Activated CD4-positive, alpha-beta memory T cell treated with anti-CD3 and anti-CD28 coated beads, Interleukin-2, amount 10 ng/mL, durations not matched to agents 7 days and 5 days (primary cell): ENCODE measurements around the gene RNF10. TPM values are rescaled to one million over a fixed set of nuclear protein-coding genes. Genes with fewer than 3 reads are reported as not detected.
A peak's percentile ranks its signal among the peaks of the same experiment; 100 is the strongest.

ENCODE experiments used
- CTCF ChIA-PET: fragments of 350-600 bp; sonication (Branson Sonifier 250); formaldehyde crosslinking; loops from one replicate; lab custom pipeline; 2021; ENCODE audit warnings: antibody characterized with exemption, inconsistent platforms; lab: Charles Lee
- POLR2A ChIA-PET: fragments of 350-600 bp; sonication (Branson Sonifier 250); formaldehyde crosslinking; loops from one replicate; lab custom pipeline; 2021; ENCODE audit warnings: antibody characterized with exemption; lab: Charles Lee
- DNase-seq: peaks from one replicate; pipeline ENCODE4 v3.0.0-alpha.2; 2020
- H3K27ac Mint-ChIP-seq: one replicate; pipeline ENCODE4 v1.8.0; 2021; ENCODE audit warnings: mild to moderate bottlenecking, mixed read lengths
- H3K27me3 Mint-ChIP-seq: one replicate; pipeline ENCODE4 v1.8.0; 2021; ENCODE audit warnings: mixed read lengths
- H3K36me3 Mint-ChIP-seq: one replicate; pipeline ENCODE4 v1.8.0; 2021; ENCODE audit warnings: low read depth, mixed read lengths
- H3K4me1 Mint-ChIP-seq: one replicate; pipeline ENCODE4 v1.8.0; 2021; ENCODE audit warnings: mixed read lengths
- H3K4me3 Mint-ChIP-seq: one replicate; pipeline ENCODE4 v1.8.0; 2021; ENCODE audit warnings: mild to moderate bottlenecking, mixed read lengths
- H3K9me3 Mint-ChIP-seq: one replicate; pipeline ENCODE4 v1.8.0; 2021; ENCODE audit warnings: mixed read lengths
- total RNA-seq, 2 experiments: library from RNA; stranded (reverse); gene quantifications; one replicate each; pipeline ENCODE4 v1.2.3, GENCODE V29; 2021

Gene RNF10
- total RNA-seq, 2 experiments from 2014 or later: 225 to 229 TPM

DNA sequence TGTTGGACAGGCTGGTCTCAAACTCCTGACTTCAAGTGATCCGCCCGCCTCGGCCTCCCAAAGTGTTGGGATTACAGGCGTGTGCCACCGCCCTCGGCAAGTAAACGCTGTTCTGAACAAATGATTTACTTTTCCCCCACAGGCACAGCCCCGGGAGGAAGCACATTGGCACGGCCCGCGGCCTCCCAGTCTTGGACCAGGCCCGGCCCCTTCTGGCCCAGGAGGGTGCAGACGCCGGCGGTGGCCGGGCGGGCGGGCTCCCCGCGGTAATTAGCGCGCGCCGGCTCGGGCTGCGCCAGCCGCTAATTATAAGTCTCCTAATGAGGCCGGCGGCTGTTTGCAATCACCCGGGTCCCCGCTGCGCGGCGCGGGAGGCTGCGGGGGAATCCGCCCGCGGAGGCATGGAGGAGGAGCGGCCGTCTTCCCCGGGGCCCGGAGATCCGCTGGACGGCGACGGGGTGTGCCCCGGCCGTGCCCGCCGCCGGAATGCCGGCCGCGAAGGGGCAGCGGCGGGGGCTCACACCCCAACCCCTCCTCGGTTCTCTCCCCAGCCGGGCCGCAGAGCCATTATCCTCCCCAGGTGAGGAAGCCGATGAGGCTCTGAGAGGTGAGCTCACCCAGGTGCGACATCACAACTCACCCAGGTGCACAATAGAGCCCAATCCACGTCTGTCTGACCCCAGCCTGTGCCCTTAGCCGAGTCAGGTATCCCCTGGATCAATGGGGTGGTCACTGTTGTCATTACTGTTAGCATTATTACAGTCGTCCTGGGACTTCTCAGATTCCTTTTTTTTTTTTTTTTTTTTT, 50.4 kb downstream of the RNF10 start:
- peaks cover 11% of the 10 kb centered on the region for H3K36me3 Mint-ChIP-seq
- peak; percentile 63 for DNase-seq
- H3K4me1 Mint-ChIP-seq: peaks cover 39% of the 10 kb centered on the region
- peaks cover 17% of the 10 kb centered on the region for H3K27me3 Mint-ChIP-seq
- H3K9me3 Mint-ChIP-seq: no peaks in the 10 kb centered on the region
- peak overlapping the region; percentile 55 for H3K4me3 Mint-ChIP-seq
- ChIA-PET CTCF (interaction anchor here (0.7 to 6.7 kb wide), 5 partner anchors 55 to 511 kb away, joined by 3 to 79 read pairs (median 5); no protein-coding TSS in a partner anchor), POLR2A (interaction anchor here (1.2 kb wide), 1 partner anchor 387 kb away, joined by 3 read pairs; no protein-coding TSS in a partner anchor)
- no peak overlapping the region for H3K27ac Mint-ChIP-seq

DNA sequence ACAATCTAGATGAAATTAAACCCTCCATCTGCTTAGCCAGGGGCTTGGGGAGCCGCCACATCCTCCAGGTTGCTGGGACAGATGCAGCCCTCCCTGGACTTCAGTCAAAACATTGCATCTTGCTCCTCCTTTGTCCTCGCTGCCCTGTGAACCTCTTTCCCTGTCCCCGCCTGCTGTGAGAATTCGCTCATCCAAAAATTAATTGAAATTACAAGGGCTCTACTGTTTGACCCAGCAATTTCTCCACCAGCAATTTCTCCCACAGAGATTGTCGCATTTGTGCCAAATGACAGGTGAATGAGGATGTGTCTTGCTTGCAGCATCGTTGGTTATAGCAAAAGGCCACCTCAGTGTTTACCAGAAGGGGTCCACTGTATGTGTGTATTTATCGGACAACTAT, 52.0 kb downstream of the RNF10 start:
- peaks cover under 1% of the 10 kb centered on the region for H3K36me3 Mint-ChIP-seq
- ChIA-PET CTCF (interaction anchor here (0.8 kb wide), 2 partner anchors 60 to 386 kb away, joined by 3 read pairs; no protein-coding TSS in a partner anchor), POLR2A (no interaction called here)
- DNase-seq: no peak
- no peak overlapping the region for H3K27ac Mint-ChIP-seq
- H3K9me3 Mint-ChIP-seq: no peaks in the 10 kb centered on the region
- H3K4me3 Mint-ChIP-seq: no peak overlapping the region
- H3K27me3 Mint-ChIP-seq: peaks cover 17% of the 10 kb centered on the region
- H3K4me1 Mint-ChIP-seq: peaks cover 24% of the 10 kb centered on the region

GRCh38 chr12:120586860-120587259, 52.7 kb downstream of the RNF10 start:
- no peaks in the 10 kb centered on the region for H3K36me3 Mint-ChIP-seq
- peaks cover 17% of the 10 kb centered on the region for H3K27me3 Mint-ChIP-seq
- no peak overlapping the region for H3K4me3 Mint-ChIP-seq
- DNase-seq: no peak
- CTCF ChIA-PET: interaction anchor here (0.6 to 0.8 kb wide), 3 partner anchors 60 to 385 kb away, joined by 3 read pairs; no protein-coding TSS in a partner anchor
- POLR2A ChIA-PET: no interaction called here
- H3K9me3 Mint-ChIP-seq: no peaks in the 10 kb centered on the region
- H3K4me1 Mint-ChIP-seq: peaks cover 18% of the 10 kb centered on the region
- no peak overlapping the region for H3K27ac Mint-ChIP-seq

- Mint-ChIP-seq H3K4me3 (no peak overlapping the region), H3K27me3 (peaks cover 17% of the 10 kb centered on the region), H3K27ac (no peak overlapping the region), H3K9me3 (no peaks in the 10 kb centered on the region), H3K4me1 (peaks cover 8% of the 10 kb centered on the region), H3K36me3 (no peaks in the 10 kb centered on the region)
- ChIA-PET POLR2A (no interaction called here), CTCF (interaction anchor here (0.7 to 1.3 kb wide), 2 partner anchors 383 to 725 kb away, joined by 3 read pairs; no protein-coding TSS in a partner anchor)
- DNase-seq: no peak
Measured at GRCh38 chr12:120588371-120588770, 54.2 kb downstream of the RNF10 start.

DNA sequence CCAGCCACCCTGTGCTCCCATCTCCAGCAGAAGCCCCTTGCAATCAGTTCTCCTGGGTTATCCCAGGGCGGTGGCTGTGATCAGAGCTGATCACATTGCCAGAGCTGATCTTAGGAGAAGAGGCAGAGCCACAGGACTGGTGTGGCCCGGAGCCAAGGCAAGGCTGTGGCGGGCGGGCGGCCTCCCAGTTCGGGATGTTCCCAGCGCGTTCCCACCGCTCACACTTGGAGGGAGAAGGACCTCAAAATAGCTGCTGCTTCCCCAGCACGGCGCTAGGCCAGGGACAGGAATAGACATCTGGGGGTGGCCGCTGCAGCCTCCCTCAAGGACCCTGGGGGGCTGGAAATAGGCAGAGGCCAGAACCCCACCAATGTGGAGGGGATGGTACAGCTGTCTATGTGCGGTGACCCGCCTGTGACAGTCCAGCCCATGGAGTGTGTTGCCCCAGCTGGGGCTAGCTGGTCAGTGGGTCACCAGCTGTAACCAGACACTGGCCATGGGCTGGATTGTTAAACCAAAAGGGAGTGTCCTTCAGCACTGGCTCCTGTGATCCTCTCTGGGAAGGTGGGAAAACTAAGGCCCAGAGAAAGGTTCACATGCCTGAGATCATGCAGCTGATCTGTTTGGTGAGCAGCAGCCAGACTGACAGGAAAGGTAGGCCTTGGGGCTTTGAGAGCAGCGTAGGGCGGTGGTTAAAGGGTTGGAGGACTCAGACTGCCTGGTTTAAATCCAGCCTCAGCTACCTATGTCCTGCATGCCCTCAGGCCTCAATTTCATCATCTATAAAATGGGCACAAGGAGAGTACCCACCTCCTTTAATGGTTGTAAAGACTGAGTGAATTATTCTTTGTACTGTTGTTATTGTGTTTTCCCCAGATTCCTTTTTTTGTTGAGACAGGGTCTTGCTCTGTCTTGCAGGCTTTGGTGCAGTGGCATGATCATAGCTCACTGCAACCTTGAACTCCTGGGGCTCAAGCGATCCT, 55.1 kb downstream of the RNF10 start:
- no peaks in the 10 kb centered on the region for H3K36me3 Mint-ChIP-seq
- H3K4me1 Mint-ChIP-seq: peaks cover 1% of the 10 kb centered on the region
- ChIA-PET CTCF (interaction anchor here (0.9 to 1.3 kb wide), 2 partner anchors 8 to 382 kb away, joined by 3 to 4 read pairs; partner anchors contain the start of gene POP5), POLR2A (no interaction called here)
- peaks cover 11% of the 10 kb centered on the region for H3K27me3 Mint-ChIP-seq
- no peaks in the 10 kb centered on the region for H3K9me3 Mint-ChIP-seq
- no peak overlapping the region for H3K27ac Mint-ChIP-seq
- no peak overlapping the region for H3K4me3 Mint-ChIP-seq
- DNase-seq: no peak

DNA sequence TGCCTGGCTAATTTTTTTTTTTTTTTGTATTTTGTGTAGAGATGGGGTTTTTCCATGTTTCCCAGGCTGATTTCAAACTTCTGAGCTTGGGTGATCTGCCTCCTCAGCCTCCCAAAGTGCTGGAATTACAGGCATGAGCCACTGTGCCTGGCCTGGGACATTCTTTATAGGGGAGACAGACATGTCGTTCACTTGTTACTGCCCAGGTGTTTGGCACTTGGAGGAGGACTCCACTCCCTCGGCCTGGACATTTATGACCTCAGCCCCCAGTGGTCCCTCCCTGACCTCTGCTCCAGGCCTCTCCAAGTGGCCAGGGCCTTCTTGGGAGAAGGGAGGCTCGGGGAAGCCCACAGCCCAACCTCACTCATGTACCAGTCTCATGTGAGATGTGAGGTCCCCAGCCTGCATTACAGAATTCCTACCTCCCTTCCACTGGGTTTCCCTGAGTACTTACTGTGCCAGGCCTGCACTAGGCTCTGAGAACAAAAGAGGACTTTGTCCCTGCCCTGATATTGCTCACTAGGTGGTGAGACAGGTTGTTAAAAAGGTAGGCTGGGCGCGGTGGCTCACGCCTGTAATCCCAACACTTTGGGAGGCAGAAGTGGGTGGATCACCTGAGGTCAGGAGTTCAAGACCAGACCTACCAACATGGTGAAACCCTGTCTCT, 56.7 kb downstream of the RNF10 start:
- ChIA-PET CTCF (no interaction called here), POLR2A (no interaction called here)
- Mint-ChIP-seq H3K4me1 (no peaks in the 10 kb centered on the region), H3K9me3 (no peaks in the 10 kb centered on the region), H3K36me3 (no peaks in the 10 kb centered on the region), H3K27me3 (peaks cover 8% of the 10 kb centered on the region), H3K4me3 (no peak overlapping the region), H3K27ac (no peak overlapping the region)
- DNase-seq: no peak

DNA sequence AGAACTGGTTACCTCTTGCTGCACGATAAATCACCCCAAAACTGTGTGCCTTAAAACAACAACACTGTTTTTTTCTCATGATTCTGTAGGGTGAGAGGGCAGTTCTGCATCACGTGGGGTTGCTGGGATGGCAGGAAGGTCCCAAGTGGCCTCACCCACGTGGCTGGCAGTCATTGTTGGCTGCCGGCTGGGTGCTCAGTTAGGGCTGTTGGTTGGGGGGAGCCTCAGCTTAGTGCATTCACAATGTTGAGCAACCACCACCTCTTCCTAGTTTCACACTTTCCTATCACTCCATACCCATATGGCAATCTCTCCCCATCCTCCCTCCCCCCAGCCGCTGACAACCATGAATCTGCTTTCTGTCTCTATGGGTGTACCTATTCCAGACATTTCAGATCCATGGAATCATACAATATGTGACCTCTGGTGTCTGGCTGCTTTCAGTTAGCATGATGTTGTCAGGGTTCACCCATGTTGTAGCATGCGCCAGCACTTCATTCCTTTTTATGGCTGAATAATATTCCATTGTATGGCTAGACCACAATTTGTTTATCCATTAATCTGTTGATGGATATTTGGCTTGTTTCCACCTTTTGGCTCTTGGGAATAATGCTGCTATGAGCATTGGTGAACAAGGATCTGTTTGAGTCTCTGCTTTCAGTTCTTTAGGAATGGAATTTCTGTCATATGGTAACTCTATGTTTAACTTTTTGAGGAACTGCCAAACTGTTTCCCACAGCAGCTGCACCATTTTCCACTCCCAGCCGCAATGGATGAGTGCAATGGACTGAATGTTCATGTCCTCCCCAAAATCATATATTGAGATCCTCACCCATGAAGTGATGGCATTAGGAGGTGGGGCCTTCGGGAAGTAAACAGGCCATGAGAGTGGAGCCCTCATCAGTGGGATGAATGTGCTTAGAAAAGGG, 58.2 kb downstream of the RNF10 start:
- no peaks in the 10 kb centered on the region for H3K36me3 Mint-ChIP-seq
- no peak overlapping the region for H3K4me3 Mint-ChIP-seq
- H3K4me1 Mint-ChIP-seq: no peaks in the 10 kb centered on the region
- CTCF ChIA-PET: no interaction called here
- H3K27me3 Mint-ChIP-seq: peaks cover 3% of the 10 kb centered on the region
- no peak for DNase-seq
- POLR2A ChIA-PET: interaction anchor here (1.1 kb wide), 1 partner anchor 11 kb away, joined by 4 read pairs; the partner anchor contains the start of gene POP5
- no peaks in the 10 kb centered on the region for H3K9me3 Mint-ChIP-seq
- no peak overlapping the region for H3K27ac Mint-ChIP-seq

- ChIA-PET CTCF (interaction anchor here (0.6 kb wide), 1 partner anchor 29 kb away, joined by 3 read pairs; no protein-coding TSS in a partner anchor), POLR2A (no interaction called here)
- DNase-seq: no peak
- Mint-ChIP-seq H3K4me1 (no peaks in the 10 kb centered on the region), H3K27ac (no peak overlapping the region), H3K9me3 (no peaks in the 10 kb centered on the region), H3K4me3 (no peak overlapping the region), H3K36me3 (no peaks in the 10 kb centered on the region), H3K27me3 (peaks cover 13% of the 10 kb centered on the region)
Measured at GRCh38 chr12:120596901-120597300, 62.7 kb downstream of the RNF10 start.

- no peak overlapping the region for H3K4me3 Mint-ChIP-seq
- no peak for DNase-seq
- H3K27ac Mint-ChIP-seq: no peak overlapping the region
- no peaks in the 10 kb centered on the region for H3K36me3 Mint-ChIP-seq
- H3K27me3 Mint-ChIP-seq: peaks cover 17% of the 10 kb centered on the region
- H3K9me3 Mint-ChIP-seq: no peaks in the 10 kb centered on the region
- POLR2A ChIA-PET: no interaction called here
- H3K4me1 Mint-ChIP-seq: no peaks in the 10 kb centered on the region
- CTCF ChIA-PET: interaction anchor here (1.1 kb wide), 1 partner anchor 51 kb away, joined by 3 read pairs; no protein-coding TSS in a partner anchor
Measured at GRCh38 chr12:120597861-120598260, 63.7 kb downstream of the RNF10 start.

- Mint-ChIP-seq H3K27ac (no peak overlapping the region), H3K9me3 (no peaks in the 10 kb centered on the region), H3K4me1 (no peaks in the 10 kb centered on the region), H3K4me3 (no peak overlapping the region), H3K27me3 (peaks cover 17% of the 10 kb centered on the region), H3K36me3 (no peaks in the 10 kb centered on the region)
- DNase-seq: no peak
- CTCF ChIA-PET: interaction anchor here (1.1 kb wide), 1 partner anchor 15 kb away, joined by 3 read pairs; no protein-coding TSS in a partner anchor
- POLR2A ChIA-PET: no interaction called here
Measured at GRCh38 chr12:120598674-120599463, 64.7 kb downstream of the RNF10 start.
